HG03103 (cell line): ENCODE data around the gene MYO3B.
"Not testable (repeated sequence)": the region's sequence is repeated elsewhere in the genome, so short reads cannot be mapped to it uniquely, and the experiment has no call there.

Experiments used
- ATAC-seq: cut with Tn5 transposase; IDR thresholded peaks from one replicate; pipeline ENCODE4 v1.9.1; 2021; ENCODE audit warnings: low read depth; ENCODE audit not compliant: unreplicated experiment

MYO3B gene

DNA sequence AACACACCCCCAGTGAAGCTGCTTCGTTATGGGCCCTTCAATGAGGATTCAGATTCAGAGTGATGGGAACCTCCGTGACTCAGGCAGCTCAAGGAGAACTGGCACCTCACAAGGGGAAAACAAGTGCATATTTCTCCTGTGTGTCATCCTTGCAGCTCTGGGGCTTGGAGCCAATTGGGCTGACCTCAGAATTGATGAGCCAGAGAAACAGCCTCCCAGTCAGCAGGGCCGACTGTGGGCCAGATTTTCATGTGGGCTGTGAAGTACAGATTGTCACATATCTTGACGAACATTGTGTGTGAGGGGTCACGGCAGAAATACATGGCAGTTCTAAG lies 347.6 kb downstream of the MYO3B start:
- no peak for ATAC-seq

GRCh38 chr2:170530284-170530745 lies 352.4 kb downstream of the MYO3B start:
- no peak for ATAC-seq

DNA sequence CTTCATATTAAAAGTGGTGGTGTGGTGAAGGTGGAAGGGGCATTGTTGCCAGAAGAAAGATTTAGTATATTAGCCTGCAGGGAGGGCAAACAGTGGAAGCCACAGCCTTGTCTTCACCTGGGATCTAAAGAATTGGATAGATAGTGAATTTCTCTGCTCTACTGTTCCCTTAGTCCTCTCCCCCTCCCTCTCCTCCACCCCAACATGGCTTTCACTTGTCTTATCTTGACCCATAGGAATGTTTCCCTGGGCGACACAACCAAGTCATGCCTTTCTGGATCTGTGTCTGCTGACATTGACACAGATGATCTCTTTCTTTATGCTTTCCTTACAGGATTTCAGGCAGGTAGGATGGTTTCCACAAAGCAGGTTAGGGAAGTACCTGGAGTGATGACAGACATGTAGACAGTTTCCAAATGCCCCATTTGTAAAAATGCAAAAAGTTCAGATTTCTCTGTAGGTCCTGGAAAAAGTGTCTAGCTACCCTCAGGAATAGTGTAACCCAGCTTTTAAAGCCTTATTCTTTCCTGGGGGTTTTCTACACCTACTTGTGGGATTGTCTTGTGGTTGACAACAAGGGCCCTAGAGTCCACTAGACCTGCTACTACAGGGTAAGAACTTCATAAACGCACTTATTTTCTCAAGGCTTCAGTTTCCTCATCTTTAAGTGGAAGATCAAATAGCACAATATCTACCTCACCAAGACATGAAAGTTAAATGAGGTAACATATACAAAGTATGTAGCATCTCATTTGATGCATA lies 353.0 kb downstream of the MYO3B start:
- ATAC-seq: no peak

- ATAC-seq: no peak
Measured at GRCh38 chr2:170531876-170532275, 353.9 kb downstream of the MYO3B start.

- ATAC-seq: no peak
Measured at GRCh38 chr2:170533156-170533555, 355.2 kb downstream of the MYO3B start.

GRCh38 chr2:170535552-170535951 lies 357.6 kb downstream of the MYO3B start:
- ATAC-seq: no peak

GRCh38 chr2:170544817-170545216 lies 366.9 kb downstream of the MYO3B start:
- no peak for ATAC-seq

DNA sequence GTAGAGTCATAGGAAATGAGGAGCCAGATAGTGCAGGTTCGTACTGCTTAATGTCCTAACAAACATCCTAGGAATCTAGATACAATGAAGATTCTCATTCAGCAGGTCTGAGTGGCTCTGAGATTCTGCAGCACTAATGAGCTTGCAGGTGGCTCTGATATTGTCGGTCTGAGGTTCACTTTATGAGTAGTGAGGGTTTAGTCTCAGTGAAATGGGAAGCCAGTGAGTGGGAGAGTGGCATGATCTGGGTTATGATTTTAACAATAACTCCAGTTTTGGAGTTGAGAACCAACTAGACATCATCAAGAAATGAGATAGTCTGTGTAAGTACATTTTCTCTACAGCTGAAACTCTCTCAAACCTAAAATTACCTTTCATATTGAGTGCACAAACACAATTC lies 370.4 kb downstream of the MYO3B start:
- ATAC-seq: no peak

DNA sequence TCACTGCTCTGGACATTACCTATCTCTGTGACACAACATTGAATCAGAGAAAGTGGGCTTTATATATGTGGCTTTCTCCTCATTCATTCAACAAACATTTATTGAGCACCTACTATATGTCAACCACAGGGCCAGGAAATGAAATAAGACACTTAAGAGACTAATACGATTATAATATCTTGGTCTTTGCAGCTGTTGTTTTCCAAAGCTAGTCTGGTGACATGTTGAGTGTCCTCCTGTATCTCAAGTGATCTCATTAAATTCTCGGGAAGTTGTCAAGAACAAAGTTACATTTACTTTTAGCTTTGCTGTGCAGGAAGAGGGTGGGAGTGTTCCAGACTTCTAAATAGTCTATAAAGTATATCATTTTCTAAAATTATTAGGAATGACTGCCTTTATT lies 372.6 kb downstream of the MYO3B start:
- ATAC-seq: no peak

DNA sequence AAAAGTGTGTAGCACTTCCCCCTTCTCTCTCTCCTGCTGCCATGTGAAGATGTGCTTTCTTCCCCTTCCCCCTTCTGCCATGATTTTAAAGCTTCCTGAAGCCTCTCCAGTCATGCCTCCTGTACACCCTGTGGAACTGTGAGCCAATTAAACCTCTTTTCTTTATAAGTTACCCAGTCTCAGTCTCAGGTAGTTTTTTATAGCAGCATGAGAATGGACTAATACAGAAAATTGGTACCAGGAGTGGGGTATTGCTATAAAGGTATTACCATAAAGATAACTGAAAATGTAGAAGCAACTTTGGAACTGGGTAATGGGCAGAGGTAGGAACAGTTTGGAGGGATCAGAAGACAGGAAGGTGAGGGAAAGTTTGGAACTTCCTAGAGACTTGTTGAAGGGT lies 374.0 kb downstream of the MYO3B start:
- not testable (repeated sequence) for ATAC-seq

- no peak for ATAC-seq
Measured at GRCh38 chr2:170553748-170554147, 375.8 kb downstream of the MYO3B start.

- no peak for ATAC-seq
Measured at GRCh38 chr2:170554278-170554955, 376.5 kb downstream of the MYO3B start.

DNA sequence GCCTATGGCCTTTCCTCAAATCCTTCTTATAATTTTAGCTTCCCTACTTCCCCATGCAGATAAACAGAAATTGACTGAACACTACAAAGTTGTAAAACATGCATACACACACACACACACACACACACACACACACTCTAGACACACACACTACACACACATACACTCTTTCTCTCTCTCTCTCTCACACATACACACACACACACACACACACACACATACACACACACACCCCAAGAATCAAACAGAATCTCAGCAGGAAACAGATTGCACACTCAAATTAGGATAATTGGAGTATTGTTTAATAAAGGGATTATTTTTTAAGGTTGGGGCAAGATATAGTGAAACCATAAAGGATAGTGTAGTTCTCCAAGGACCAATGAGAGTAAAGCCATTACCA lies 385.0 kb downstream of the MYO3B start:
- ATAC-seq: no peak

DNA sequence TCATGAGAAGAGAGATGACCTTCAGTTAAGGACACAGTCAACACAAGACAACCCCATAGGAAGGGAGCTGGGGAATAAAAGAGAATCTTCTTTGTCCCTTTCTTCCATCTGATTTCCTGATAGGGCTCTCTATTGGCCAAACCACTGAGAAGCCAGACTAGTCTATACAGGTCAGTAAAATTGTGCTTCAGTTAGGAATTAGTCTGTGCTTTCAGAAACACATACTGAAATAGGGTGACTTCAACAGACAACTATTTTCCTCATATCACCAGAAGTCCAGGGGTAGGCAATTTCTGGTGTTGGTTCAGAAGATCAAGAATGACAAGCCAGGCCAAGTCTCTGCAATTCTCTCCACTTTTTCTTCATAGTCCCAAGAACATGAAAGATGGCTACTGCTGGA lies 385.5 kb downstream of the MYO3B start:
- ATAC-seq: no peak

DNA sequence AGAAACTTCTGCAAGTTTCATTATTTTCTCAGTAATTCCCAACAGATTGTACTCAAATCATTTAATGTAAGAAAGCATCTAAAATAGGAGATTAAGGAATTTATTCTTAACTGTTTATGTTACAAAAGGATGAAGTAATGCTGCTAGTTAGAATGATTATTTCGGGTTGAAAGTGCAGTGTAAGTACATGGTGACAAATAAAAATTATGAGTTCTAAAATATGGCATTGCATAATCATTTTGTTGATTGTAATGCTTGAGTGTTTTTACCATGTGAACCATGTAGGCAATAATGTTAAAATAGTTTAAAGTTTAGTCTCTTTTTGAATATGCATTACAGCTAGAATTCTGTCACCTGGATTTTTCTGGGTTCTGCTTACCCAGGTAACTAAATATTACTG lies 388.2 kb downstream of the MYO3B start:
- ATAC-seq: no peak

DNA sequence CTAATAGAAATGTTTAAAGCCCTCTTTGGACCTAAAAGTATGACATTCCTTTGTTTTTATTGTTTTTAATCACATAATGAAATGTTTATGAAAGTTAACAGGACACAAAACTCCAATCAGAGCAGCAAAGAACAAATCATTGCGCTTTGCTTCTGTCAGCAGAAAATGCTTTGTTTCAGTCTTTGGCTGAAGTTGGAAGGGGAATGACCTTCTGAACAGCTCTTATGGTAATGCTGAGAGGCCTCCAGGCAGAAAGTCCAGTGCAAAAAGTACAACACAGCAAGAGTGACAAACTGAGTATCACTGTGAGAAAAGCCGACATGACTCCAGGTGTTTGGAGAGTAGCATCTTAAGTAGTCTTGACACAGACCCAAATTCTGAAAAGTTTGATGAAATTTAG lies 389.5 kb downstream of the MYO3B start:
- no peak for ATAC-seq

DNA sequence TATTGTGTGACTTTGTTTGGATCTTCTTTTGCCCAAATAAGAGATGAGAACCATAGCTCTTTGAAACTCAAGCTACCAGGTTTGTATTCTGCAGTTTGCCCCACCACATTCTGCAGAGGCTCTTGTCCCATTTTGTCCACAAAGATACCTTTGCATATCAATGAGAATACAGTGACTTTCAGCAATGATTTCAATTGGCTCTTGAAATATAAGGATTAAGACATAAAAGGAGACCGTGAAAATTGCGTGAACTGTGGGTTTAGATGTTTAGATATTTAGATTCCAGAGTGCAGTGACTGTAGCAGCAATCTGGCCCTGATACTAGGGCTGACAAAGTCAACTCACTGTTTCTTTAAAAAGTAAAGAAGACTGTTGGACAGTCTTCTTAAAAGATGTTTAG lies 390.6 kb downstream of the MYO3B start:
- ATAC-seq: no peak

GRCh38 chr2:170571612-170572011 lies 393.7 kb downstream of the MYO3B start:
- no peak for ATAC-seq

- ATAC-seq: no peak
Measured at GRCh38 chr2:170573671-170574070, 395.7 kb downstream of the MYO3B start.

DNA sequence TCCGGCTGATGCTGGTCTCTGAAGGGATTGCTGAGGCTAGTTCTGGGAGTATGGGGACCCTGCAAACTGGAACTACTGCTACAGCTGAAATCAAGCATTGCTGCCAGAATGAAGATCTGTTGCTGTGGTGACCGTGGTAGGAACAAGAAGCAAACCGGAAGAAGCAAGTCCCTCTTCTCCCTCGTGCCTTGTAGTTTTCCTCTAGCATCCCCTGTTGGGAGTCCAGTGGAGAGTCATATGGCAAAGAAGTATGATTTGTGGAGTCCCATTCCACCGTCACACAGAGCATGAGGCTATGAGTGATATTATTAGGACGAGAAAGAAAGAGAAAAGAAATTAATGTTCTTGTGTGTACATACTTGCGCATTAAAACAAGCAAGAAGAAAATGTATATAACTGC lies 398.3 kb downstream of the MYO3B start:
- ATAC-seq: no peak

- ATAC-seq: no peak
Measured at GRCh38 chr2:170577356-170577755, 399.4 kb downstream of the MYO3B start.

GRCh38 chr2:170578606-170579005 lies 400.7 kb downstream of the MYO3B start:
- no peak for ATAC-seq
